GM12872 (cell line): ENCODE measurements around the gene MYBPH.

Source experiments
- TF ChIP-seq, protein P1 (sequence below): IDR thresholded peaks from 3 replicates; pipeline ENCODE4 v1.5.1; 2011; ENCODE audit warnings: low read depth, mild to moderate bottlenecking, low read length, moderate library complexity; ENCODE audit not compliant: insufficient read depth

MYBPH gene

DNA sequence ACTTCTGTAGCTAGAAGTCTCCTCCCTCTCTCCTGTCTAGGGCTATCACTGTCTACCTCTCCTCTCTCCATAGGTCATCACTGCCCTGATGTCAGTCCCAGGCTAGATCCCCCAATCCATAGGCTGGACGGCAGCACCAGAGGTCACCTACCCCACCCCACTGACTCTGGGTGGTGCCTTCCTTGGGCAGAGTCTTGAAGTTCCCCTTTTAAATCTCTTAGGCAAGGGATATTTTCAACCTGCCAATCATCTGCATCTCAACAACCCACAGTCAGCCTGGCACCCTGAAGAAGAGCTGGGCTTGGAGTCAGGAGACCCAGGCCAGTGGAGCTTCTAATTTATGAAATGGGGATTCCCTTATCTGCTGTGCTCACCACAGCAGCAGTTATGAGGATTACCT lies 13.2 kb downstream of the MYBPH start:
- TF ChIP-seq, protein P1, sequence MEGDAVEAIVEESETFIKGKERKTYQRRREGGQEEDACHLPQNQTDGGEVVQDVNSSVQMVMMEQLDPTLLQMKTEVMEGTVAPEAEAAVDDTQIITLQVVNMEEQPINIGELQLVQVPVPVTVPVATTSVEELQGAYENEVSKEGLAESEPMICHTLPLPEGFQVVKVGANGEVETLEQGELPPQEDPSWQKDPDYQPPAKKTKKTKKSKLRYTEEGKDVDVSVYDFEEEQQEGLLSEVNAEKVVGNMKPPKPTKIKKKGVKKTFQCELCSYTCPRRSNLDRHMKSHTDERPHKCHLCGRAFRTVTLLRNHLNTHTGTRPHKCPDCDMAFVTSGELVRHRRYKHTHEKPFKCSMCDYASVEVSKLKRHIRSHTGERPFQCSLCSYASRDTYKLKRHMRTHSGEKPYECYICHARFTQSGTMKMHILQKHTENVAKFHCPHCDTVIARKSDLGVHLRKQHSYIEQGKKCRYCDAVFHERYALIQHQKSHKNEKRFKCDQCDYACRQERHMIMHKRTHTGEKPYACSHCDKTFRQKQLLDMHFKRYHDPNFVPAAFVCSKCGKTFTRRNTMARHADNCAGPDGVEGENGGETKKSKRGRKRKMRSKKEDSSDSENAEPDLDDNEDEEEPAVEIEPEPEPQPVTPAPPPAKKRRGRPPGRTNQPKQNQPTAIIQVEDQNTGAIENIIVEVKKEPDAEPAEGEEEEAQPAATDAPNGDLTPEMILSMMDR: no peak

DNA sequence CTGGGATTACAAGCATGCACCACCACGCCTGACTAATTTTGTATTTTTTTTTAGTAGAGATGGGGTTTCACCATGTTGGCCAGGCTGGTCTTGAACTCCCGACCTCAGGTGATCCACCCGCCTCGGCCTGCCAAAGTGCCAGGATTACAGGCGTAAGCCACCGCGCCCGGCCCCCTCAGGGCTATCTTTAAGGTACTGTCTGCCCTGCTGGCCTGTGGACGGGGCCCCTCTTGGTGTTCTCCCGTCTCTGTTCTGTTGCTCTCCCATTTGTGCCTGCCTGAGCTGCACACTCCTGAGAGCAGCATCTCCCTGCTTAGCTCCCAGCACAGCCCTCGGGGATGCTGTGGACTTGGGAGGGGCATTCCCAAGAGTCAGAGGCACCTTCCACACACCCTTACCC lies 13.9 kb downstream of the MYBPH start:
- TF ChIP-seq, protein P1: no peak

GRCh38 chr1:203161175-203161574 lies 14.5 kb downstream of the MYBPH start:
- TF ChIP-seq, protein P1: no peak

DNA sequence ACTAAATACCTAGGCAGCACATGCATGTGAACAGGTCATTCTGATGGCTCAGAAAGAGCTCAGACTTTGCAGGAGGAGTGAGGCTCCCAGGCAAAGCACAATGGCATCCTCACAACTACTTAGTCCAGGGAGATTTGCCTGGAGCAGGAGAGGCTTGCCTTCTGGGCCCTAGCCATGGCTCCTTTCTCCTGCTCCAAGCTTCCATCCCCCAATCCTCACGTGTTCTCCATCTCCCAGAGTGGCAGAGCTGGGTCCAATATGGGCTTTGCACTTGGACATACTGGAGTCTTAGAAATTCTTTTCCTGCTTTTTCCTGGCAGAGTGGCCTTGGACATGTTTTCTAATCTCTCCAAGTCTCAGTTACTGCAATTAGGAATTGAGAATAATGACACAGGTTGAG lies 15.8 kb downstream of the MYBPH start:
- TF ChIP-seq, protein P1: no peak

DNA sequence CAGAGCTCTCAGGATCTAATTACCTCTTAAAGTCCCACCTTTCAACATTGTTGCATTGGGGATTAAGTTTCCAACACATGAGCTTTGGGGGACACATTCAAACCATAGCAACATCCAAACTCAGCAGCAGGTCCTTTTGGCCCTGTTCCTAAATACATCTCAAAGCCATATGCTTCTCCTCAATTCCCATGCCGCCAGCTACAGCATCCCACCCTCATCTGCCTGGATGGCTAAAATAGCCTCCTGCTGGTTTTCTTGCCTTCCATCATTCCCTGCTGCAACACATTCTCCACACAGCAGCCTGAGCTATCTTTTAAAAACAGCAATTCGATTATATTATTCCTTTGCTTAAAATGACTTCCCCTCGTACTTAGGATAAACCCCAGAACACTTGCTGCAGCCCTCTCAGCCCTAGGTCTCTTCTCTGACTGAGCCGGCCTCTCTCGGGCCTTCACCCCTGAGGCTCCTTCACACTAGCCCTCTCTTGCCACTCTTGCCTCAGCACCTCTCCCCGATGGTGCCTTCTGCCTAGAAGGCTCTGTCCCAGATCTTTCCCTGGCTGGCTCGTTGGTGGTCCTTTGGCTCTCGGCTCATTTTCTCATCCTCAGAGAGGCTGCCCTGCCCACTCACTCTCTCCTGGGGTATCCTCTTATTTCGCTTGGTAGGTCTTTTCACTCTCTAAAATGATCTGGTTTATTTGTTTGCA lies 16.5 kb downstream of the MYBPH start:
- TF ChIP-seq, protein P1: no peak

DNA sequence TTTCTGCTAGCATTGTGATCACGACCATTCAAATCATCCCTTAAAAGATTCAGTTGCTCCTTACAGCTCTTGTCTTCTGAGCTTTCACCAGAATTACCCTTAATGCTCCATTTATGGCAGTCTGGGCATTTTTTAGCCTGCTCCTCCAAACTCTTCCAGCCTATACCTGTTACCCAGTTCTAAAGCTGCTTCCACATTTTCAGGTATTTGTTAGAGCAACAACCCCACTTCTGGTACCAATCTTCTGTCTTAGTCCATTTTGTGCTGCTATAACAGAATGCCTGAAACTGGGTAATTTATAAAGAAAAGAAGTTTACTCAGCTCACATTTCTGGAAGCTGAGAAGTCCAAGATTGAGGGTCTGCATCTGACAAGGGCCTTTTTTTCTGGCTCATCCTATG lies 17.2 kb downstream of the MYBPH start:
- TF ChIP-seq, protein P1: no peak

GRCh38 chr1:203156280-203156679 lies 19.3 kb downstream of the MYBPH start:
- TF ChIP-seq, protein P1: no peak
